Heart left ventricle (tissue), 13 donors: ENCODE data around the gene GMFB.

ENCODE experiments used
- POLR2A ChIP-seq, 2 donors: fragments of 450-650 bp; IDR thresholded peaks; one replicate each; pipeline ENCODE4 v1.6.1; 2017; ENCODE audit warnings: antibody characterized with exemption in 2 of 2, mild to moderate bottlenecking in 2 of 2, moderate library complexity in 2 of 2
- TF ChIP-seq, protein P1 (sequence below), 12 donors: fragments of 200-600 bp; sonication (generic) in 4 of 12; IDR thresholded peaks; one replicate each; pipeline versions ENCODE4 v1.5.0 to v1.8.0; 2018 to 2022; ENCODE audit warnings: antibody characterized with exemption in 12 of 12, mild to moderate bottlenecking in 5 of 12
- donor health status: ischemic (EF 13 %, LVEDD 7.1; RV severe dilation, severe dysfunction).
- donor health status: DM: no; HTN: yes; CAD: no.
- donor health status: DM: no; HTN: no; CAD: no.
- donor health status: ischemic (EF 25% LVEDD 6.9; RV normal size, moderate dysfunction).
- donor health status: ischemic (EF 25% LVEDD 5.7; RV mildly dilated, moderate dysfunction).
- donor health status: ischemic (EF 35%, LVEDD 5.7; RV mildly dilated, moderate dysfunction).
- donor health status: nonischemic (EF 11% LVEDD 7.7; RV severe dilation, severe dysfunction).
- donor health status: DM: yes; HTN: yes; CAD: no.
- donor health status: PGD.
- donor health status: ischemic (EF 29% LVEDD 5.4; RV normal size, mild dysfunction).
- donor health status: nonischemic (EF 23%, LVEDD 6.1; RV moderate dilation, normal function).

- no peak for TF ChIP-seq POLR2A (IDR thresholded peaks at IDR 0.05)
- TF ChIP-seq, protein P1, sequence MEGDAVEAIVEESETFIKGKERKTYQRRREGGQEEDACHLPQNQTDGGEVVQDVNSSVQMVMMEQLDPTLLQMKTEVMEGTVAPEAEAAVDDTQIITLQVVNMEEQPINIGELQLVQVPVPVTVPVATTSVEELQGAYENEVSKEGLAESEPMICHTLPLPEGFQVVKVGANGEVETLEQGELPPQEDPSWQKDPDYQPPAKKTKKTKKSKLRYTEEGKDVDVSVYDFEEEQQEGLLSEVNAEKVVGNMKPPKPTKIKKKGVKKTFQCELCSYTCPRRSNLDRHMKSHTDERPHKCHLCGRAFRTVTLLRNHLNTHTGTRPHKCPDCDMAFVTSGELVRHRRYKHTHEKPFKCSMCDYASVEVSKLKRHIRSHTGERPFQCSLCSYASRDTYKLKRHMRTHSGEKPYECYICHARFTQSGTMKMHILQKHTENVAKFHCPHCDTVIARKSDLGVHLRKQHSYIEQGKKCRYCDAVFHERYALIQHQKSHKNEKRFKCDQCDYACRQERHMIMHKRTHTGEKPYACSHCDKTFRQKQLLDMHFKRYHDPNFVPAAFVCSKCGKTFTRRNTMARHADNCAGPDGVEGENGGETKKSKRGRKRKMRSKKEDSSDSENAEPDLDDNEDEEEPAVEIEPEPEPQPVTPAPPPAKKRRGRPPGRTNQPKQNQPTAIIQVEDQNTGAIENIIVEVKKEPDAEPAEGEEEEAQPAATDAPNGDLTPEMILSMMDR (IDR thresholded peaks at IDR 0.05) = no peak
These were observed 4.9 kb downstream of the GMFB start for GRCh38 chr14:54483846-54484245.
